Occipital lobe (tissue), 2 donors: ENCODE results near the gene TOPBP1. TPM values are rescaled to one million over a fixed set of nuclear protein-coding genes. Genes with fewer than 3 reads are reported as not detected.
"Not testable (repeated sequence)": the region's sequence is repeated elsewhere in the genome, so short reads cannot be mapped to it uniquely, and the experiment has no call there.

Experiments
- DNase-seq: peaks from one replicate; lab custom pipeline; 2025; lab: John Stamatoyannopoulos, UW
- total RNA-seq: library from RNA; depleted of rRNA; stranded (reverse); fragments of >200 nt; gene quantifications from one replicate; pipeline ENCODE4 v1.2.3, GENCODE V29; 2014

Gene TOPBP1
- 47.9 TPM for total RNA-seq

- DNase-seq: peak; percentile 77
Measured at GRCh38 chr3:133661454-133662277, at the start of gene TOPBP1. Gene TOPBP1, minus strand, starts transcription at chr3:133661941. Its CDS starts 814 bp downstream, at chr3:133661127.

GRCh38 chr3:133711013-133711412 is 49.3 kb upstream of the TOPBP1 start:
- no peak for DNase-seq

DNA sequence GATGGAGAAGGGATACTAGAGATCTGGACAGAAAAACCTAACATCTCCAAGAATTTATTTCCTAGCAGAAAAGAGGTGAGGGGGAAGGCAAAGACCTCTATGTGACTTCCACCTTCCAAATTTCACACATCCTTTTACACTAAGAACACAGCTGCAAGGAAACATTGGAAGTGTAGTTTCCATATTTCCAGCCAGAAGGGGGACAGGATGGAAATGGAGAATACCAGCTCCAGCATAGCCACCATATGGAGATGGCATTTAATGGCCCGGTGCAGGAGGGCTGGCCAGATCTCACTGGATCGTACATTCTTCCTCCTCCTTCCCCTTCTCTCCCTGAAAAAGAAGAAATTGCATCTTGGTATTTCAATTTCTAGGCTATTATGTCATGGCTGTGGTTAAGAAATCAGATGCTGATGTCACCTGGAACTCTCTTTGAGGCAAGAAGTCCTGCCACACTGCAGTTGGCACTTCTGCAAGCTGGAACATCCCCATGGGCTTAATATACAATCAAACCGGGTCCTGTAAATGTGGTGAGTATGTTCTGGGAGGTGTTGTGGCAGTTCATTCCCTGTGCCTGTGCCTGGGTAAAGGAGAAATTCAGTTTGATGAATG is 47.5 kb upstream of the TOPBP1 start:
- no peak for DNase-seq

DNA sequence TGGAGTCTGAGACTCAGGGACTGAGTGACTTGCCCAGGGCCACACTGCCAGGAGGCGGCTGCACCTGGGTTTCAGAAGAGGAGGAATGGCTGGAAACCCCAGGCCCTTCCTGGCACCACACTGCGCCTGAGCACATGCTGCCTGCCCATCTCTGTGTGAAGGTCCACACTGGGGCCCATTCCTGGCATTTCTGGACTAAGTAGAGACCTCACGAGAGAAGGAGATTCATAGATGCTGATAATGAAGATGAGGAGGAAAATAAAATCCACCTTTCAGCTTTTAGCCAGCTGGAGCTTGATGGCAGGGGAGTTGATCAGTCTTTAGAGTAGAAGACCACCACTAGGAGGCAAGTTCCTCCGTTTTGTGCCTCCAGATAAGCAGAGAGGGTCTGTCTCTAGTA is 44.3 kb upstream of the TOPBP1 start:
- no peak for DNase-seq

DNA sequence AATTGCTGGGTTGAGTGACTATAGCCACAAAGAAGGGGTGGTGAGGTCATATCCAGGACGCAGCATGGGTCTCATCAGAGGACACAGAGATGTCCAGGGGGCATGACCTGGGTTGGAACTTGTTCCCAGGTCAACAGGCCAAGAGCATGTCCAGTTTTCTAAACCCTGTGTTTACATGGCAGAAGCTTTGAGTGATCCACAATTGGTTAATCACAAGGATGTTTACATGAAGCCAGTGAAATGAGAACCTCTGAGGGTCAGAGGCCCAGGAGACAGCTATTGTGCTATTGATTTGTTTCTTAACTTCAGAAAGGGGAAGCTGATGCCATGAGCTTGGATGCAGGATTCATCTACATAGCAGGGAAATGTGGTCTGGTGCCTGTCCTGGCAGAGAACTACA is 42.2 kb upstream of the TOPBP1 start:
- no peak for DNase-seq

- DNase-seq: no peak
Measured at GRCh38 chr3:133701435-133702358, 40.0 kb upstream of the TOPBP1 start.

GRCh38 chr3:133700351-133700750 is 38.6 kb upstream of the TOPBP1 start:
- DNase-seq: no peak

DNA sequence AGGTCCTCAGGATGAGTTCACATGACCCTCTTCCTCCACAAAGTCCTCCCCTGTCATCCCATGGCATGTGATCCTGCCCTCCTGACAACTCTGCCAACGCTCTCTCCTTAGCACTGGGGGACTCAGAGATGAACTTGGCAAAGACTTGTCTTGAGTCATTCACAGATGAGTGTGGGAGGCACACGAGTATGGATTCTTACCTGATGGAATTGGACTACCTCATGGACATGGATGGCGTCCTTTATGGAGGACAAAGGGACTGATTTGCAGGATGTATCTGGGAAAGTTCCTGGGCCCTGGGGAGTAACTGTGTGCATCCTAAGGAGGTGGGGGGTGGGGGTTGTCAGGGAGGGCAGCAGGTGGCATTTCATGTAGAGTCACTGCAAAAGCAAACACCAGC is 38.2 kb upstream of the TOPBP1 start:
- DNase-seq: no peak

DNA sequence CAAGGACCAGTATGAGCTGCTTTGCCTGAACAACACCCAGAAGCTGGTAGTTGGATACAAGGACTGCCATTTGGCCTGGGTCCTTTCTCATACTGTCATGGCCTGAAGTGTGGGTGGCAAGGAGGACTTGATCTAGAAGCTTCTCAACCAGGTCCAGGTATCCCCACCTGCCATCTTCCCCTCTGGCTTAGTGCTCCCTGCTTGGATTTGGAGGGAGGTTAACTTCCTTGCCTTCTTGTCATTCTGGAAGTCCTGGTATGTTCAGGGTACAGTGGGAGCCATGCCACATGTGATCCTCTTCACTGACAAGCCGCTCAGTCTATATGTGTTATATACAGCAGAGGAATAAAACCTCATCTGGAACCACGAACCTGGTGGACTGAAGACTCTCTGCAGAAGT is 37.7 kb upstream of the TOPBP1 start:
- DNase-seq: no peak

DNA sequence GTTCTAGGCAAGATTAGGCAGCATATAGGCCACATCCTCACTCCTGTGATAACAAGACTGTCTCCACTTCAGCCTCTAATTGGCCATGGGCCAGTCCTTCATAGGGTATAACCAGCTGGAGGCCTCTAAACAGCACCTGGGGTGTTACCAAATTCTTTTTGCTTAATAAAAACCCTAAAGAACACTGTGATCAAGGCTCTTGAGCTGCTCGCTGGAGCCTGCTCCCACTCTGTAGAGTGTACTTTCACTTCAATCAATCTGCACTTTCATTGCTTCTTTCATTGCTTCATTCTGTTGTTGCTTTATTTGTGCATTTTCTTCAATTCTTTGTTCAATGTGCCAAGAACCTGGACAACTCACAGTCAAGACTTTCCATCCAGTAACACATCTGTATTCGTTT is 36.2 kb upstream of the TOPBP1 start:
- no peak for DNase-seq

DNA sequence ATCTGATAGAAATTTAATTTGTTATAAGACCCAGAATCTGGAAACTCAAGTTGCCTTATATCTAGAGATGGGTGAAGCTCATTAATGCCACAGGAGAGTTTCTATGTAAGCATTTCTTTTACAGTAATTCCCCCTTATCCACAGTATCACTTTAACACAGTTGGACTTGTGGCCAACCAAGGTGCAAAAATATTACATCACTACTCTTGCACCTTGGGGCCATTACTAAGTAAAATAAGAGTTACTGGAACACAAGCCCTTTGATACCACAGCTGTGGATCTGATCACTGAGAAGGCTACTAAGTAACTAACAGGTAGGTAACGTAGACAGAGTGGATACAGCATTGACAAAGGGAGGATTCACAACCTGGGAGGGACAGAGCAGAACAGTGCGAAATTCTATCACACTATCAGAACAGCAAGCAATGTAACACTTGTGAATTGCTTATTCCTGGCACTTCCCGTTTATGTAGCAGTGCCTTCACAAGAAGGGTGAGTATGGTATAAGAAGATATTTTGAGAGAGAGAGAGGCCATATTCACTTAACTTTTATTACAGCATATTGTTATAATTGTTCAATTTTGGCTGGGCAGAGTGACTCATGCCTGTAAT is 33.9 kb upstream of the TOPBP1 start:
- DNase-seq: no peak

GRCh38 chr3:133694288-133695268 is 32.8 kb upstream of the TOPBP1 start:
- no peak for DNase-seq

- no peak for DNase-seq
Measured at GRCh38 chr3:133693821-133694220, 32.1 kb upstream of the TOPBP1 start.

- DNase-seq: no peak
Measured at GRCh38 chr3:133692759-133693158, 31.0 kb upstream of the TOPBP1 start.

GRCh38 chr3:133691273-133692107 is 29.7 kb upstream of the TOPBP1 start:
- DNase-seq: no peak

- not testable (repeated sequence) for DNase-seq
Measured at GRCh38 chr3:133677993-133678392, 16.3 kb upstream of the TOPBP1 start.

- no peak for DNase-seq
Measured at GRCh38 chr3:133676336-133677118, 14.8 kb upstream of the TOPBP1 start.

- DNase-seq: no peak
Measured at GRCh38 chr3:133675631-133676335, 14.0 kb upstream of the TOPBP1 start.
